Ishikawa (cell line): ENCODE data around the gene ADGRG7.

Experiments used
- CEBPB ChIP-seq: IDR thresholded peaks from 2 replicates; pipeline ENCODE4 v1.6.1; 2012
- CREB1 ChIP-seq: IDR thresholded peaks from 2 replicates; pipeline ENCODE4 v1.6.1; 2012; ENCODE audit warnings: low read depth
- EGR1 ChIP-seq: IDR thresholded peaks from 2 replicates; pipeline ENCODE4 v1.6.1; 2012
- EP300 ChIP-seq: IDR thresholded peaks from 2 replicates; pipeline ENCODE4 v1.6.1; 2012; ENCODE audit warnings: borderline replicate concordance
- FOXM1 ChIP-seq: IDR thresholded peaks from 2 replicates; pipeline ENCODE4 v1.6.1; 2012; ENCODE audit warnings: low read depth, borderline replicate concordance
- NFIC ChIP-seq: IDR thresholded peaks from 2 replicates; pipeline ENCODE4 v1.6.1; 2012
- RAD21 ChIP-seq: IDR thresholded peaks from 2 replicates; pipeline ENCODE4 v1.6.1; 2012; ENCODE audit warnings: low read depth
- TAF1 ChIP-seq: IDR thresholded peaks from 2 replicates; pipeline ENCODE4 v1.6.1; 2012; ENCODE audit warnings: low read depth, mild to moderate bottlenecking
- TCF12 ChIP-seq: IDR thresholded peaks from 2 replicates; pipeline ENCODE4 v1.6.1; 2012; ENCODE audit warnings: low read depth
- TEAD4 ChIP-seq: IDR thresholded peaks from 2 replicates; pipeline ENCODE4 v1.6.1; 2012
- YY1 ChIP-seq: IDR thresholded peaks from 2 replicates; pipeline ENCODE4 v1.6.1; 2012; ENCODE audit warnings: low read depth
- ZBTB7A ChIP-seq: IDR thresholded peaks from 2 replicates; pipeline ENCODE4 v1.6.1; 2012; ENCODE audit warnings: low read depth
- TF ChIP-seq, protein P1 (sequence below): IDR thresholded peaks from 2 replicates; pipeline ENCODE4 v1.6.1; 2012; ENCODE audit warnings: low read depth, mild to moderate bottlenecking
- TF ChIP-seq, protein P2 (sequence below): IDR thresholded peaks from 2 replicates; pipeline ENCODE4 v1.6.1; 2012
- TF ChIP-seq, protein P3 (sequence below): IDR thresholded peaks from 2 replicates; pipeline ENCODE4 v1.6.1; 2012

ADGRG7 gene

DNA sequence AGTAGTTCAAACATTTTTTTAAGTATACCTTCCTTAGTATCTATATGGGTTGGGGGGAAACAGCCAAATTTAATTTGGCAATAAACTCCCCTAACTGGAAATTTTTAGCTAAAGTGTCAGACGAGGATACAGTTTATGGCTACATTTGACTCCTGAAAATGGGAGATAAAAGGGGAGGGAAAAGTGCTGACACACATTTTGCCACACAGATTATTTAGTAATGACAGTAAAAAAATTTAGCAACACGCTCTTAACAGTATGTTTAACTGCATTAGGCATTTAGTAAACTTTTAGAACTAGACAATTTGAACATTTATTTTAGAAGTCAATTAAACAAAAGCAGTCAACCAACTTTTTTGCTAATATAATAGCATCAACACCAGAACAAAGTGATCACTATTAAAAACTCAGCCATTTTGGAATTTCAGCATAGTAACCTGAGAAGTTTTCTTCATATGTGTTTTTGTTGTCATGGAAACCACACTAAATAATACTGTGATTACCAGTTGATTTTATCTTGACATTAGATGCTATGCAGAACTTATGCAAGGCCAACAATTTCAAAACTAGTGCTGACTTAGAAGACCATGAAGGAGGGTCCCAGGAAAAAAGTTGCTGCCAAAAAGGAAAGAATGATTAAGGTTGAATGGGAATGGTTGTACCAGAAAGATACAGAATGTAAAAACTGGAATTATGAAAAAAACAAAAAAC, 52.9 kb downstream of the ADGRG7 start:
- TF ChIP-seq RAD21 = no peak
- TF ChIP-seq CREB1 = no peak
- no peak for TF ChIP-seq CEBPB
- TF ChIP-seq ZBTB7A = no peak
- no peak for TF ChIP-seq YY1
- no peak for TF ChIP-seq FOXM1
- TF ChIP-seq, protein P1, sequence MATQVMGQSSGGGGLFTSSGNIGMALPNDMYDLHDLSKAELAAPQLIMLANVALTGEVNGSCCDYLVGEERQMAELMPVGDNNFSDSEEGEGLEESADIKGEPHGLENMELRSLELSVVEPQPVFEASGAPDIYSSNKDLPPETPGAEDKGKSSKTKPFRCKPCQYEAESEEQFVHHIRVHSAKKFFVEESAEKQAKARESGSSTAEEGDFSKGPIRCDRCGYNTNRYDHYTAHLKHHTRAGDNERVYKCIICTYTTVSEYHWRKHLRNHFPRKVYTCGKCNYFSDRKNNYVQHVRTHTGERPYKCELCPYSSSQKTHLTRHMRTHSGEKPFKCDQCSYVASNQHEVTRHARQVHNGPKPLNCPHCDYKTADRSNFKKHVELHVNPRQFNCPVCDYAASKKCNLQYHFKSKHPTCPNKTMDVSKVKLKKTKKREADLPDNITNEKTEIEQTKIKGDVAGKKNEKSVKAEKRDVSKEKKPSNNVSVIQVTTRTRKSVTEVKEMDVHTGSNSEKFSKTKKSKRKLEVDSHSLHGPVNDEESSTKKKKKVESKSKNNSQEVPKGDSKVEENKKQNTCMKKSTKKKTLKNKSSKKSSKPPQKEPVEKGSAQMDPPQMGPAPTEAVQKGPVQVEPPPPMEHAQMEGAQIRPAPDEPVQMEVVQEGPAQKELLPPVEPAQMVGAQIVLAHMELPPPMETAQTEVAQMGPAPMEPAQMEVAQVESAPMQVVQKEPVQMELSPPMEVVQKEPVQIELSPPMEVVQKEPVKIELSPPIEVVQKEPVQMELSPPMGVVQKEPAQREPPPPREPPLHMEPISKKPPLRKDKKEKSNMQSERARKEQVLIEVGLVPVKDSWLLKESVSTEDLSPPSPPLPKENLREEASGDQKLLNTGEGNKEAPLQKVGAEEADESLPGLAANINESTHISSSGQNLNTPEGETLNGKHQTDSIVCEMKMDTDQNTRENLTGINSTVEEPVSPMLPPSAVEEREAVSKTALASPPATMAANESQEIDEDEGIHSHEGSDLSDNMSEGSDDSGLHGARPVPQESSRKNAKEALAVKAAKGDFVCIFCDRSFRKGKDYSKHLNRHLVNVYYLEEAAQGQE = no peak
- TF ChIP-seq TAF1 = no peak
- no peak for TF ChIP-seq NFIC
- no peak for TF ChIP-seq EGR1
- TF ChIP-seq, protein P2, sequence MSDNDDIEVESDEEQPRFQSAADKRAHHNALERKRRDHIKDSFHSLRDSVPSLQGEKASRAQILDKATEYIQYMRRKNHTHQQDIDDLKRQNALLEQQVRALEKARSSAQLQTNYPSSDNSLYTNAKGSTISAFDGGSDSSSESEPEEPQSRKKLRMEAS = no peak

DNA sequence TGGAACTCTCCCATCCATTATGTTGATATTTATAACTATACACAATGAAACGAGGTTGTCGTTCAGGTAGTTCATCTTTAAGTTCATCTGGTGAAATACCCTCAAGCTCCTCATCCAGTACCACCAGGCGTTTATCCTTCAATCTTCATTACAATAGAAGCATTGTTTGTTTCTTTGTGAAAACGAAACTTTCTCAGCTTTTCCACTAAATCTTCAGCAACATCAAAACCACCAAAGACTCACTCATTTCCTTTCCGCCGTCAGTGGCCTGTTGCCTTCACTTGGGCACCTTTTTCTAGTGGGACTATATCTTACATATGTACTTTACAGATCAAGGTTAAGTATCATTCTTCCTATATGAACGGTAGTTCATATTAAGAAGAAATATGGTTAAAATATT, 55.8 kb downstream of the ADGRG7 start:
- TF ChIP-seq YY1 = no peak
- TF ChIP-seq NFIC = no peak
- no peak for TF ChIP-seq TEAD4

DNA sequence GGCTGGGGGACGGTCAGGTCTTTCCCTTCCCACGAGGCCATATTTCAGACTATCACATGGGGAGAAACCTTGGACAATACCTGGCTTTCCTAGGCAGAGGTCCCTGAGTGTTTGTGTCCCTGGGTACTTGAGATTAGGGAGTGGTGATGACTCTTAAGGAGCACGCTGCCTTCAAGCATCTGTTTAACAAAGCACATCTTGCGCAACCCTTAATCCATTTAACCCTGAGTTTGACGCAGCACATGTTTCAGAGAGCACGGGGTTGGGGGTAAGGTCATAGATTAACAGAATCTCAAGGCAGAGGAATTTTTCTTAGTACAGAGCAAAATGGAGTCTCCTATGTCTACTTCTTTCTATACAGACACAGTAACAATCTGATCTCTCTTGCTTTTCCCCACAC, 57.3 kb downstream of the ADGRG7 start:
- 0 out of 2 replicates have a peak, but pooled peaks have one; percentile 9 for TF ChIP-seq CEBPB

DNA sequence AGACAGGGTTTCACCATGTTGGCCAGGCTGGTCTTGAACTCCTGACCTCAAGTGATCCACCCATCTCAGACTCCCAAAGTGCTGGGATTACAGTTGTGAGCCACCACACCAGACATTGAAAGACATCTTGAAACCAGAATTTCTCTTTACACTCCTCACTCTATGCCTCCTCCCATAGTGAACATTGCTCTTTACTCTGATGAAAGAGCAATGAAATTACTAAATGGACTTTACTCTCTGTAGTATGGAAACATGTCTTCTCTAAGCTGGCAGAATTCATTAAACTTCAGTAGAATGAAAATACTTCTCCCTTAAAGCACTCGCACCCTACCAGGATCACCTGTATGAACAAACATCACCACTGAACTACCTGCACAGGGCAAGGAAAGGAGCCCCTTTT, 72.1 kb downstream of the ADGRG7 start:
- TF ChIP-seq NFIC (no peak), RAD21 (no peak), ZBTB7A (no peak), TCF12 (no peak), EP300 (no peak), CEBPB (no peak), EGR1 (no peak)
- TF ChIP-seq, protein P1 = no peak

DNA sequence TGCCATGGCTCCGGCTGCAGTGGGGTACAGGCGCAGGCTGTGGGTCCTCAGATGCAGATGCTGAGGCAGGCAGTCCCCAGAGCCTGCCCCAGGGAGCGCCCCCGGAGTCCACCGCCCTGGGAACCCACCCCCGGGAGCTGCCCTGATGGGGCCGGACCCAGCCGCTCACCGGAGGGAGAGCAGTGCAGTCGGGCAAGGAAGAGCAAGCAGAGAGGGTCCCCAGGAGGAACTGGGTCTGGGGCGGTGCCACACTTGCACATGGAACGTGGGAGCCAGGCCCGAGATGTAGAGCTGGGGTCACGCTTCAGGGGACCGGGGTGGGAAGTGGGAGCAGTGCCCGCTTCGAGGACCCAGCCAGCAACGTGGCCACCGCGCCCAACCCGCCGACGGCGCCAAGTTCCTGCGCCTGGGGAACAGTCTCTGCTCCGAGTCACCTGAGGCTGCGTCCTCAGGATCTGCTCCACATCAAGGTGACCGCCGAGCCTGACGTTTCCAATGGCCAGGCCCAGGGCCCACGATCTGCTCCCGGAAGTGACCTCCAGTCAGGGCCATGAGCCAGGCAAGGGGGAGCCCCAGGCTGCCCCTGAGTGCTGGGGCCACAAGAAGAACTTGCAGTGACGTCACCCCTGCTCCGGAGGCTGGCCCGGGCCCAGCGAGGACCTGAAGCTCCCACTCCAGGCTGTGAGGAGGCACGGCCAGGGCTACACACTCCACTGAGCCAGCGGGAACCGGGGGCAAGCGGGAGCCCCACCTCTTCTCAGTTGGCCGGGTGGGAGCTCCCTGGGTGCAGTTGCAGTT, 72.9 kb downstream of the ADGRG7 start:
- no peak for TF ChIP-seq TEAD4
- TF ChIP-seq TCF12 = no peak
- TF ChIP-seq, protein P2 = no peak
- no peak for TF ChIP-seq TAF1
- TF ChIP-seq, protein P3, sequence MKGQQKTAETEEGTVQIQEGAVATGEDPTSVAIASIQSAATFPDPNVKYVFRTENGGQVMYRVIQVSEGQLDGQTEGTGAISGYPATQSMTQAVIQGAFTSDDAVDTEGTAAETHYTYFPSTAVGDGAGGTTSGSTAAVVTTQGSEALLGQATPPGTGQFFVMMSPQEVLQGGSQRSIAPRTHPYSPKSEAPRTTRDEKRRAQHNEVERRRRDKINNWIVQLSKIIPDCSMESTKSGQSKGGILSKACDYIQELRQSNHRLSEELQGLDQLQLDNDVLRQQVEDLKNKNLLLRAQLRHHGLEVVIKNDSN = no peak
- TF ChIP-seq RAD21 = no peak
- TF ChIP-seq FOXM1 = no peak
- TF ChIP-seq, protein P1 = no peak
- TF ChIP-seq EGR1 = no peak
- TF ChIP-seq YY1 = no peak
- no peak for TF ChIP-seq CEBPB
- TF ChIP-seq ZBTB7A = no peak
- TF ChIP-seq EP300 = no peak
- no peak for TF ChIP-seq NFIC
